ENCODE results near the gene CLMP. TPM values are rescaled to one million over a fixed set of nuclear protein-coding genes. Genes with fewer than 3 reads are reported as not detected.
A peak's percentile ranks its signal among the peaks of the same experiment; 100 is the strongest.
"Not testable (repeated sequence)": the region's sequence is repeated elsewhere in the genome, so short reads cannot be mapped to it uniquely, and the experiment has no call there.

Gene CLMP
- polyA plus RNA-seq, 3 donors from 2014 or later: 0.11 to 0.58 TPM; not detected in 1

DNA sequence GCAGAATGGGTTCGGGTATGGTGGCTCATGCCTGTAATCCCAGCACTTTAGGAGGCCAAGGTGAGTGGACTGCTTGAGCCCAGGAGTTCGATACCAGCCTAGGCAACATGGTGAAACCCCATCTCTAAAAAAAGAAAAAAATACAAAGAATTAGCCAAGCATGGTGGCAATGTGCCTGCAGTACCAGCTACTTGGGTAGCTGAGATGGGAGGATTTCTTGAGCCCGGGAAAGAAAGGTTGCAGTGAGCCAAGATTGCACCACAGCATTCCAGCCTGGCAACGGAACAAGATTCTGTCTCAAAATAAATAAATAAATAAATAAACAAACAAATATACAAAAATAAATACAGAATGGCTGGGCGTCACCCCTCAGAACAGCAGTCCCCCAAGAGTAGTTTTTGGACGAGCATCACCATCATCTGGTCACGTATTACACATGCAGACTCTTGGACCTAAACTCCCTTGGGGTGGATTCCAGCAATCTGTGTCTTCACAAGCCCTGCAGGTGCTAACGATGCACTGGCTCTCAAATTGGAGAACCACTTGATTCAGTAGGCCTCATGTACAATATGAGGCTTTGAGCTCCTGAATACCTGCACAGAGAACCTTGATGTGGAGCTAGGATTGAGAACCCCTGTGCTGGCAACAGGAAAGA lies 33.5 kb downstream of the CLMP start:
- no peak overlapping the region for H3K4me3 Mint-ChIP-seq
- H3K9me3 Mint-ChIP-seq: no peaks in the 10 kb centered on the region
- peaks cover 6 to 8% of the 10 kb centered on the region in 2 donors for H3K4me1 Mint-ChIP-seq
- peaks cover 0 to 2% (median 0%) of the 10 kb centered on the region in 3 donors for H3K27me3 Mint-ChIP-seq (ENCODE audit: low read depth in 3 of 3)
- no peak overlapping the region for H3K27ac Mint-ChIP-seq
- H3K36me3 Mint-ChIP-seq: no peaks in the 10 kb centered on the region
- no peak for DNase-seq

DNA sequence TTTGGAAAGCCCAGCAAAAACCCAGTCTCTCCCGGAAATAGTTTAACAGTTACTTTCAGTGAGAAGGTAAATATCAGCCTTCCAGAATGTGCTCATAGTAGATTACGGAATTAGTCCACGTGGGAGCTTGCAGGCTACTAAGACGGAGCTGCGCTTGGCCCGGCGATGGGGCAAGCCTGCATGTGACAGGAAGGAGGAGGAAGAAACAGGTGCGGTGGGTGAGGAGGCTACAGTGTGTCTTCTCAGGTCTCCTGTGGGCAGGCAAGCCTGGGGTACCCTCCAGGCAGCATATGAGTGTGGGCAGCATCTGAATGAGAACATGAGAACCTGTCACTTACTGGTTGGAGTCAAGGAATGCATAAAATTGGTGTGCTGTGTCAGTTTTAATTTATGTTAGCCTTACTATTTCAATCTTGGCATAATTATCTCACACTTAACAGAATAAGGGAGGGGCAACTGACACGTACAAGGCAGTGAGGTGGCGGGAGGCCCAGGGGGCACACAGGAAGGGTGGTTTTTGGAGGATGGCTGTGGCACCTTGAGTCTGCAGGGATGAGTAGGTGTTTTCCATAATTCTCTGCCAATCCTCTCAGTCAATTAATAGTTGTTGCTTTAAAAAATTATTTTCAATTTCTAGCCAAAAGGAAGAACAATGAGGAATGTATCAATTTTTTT lies 35.7 kb downstream of the CLMP start:
- DNase-seq: no peak
- Mint-ChIP-seq H3K4me1 (peaks cover 6 to 8% of the 10 kb centered on the region in 2 donors), H3K9me3 (peaks cover 0 to 5% (median 0%) of the 10 kb centered on the region in 6 donors), H3K27me3 (ENCODE audit: low read depth in 3 of 3) (peaks cover 0 to 2% (median 0%) of the 10 kb centered on the region in 3 donors), H3K27ac (peak overlapping the region in 1 of 6 donors; percentile 51), H3K36me3 (no peaks in the 10 kb centered on the region), H3K4me3 (no peak overlapping the region)

DNA sequence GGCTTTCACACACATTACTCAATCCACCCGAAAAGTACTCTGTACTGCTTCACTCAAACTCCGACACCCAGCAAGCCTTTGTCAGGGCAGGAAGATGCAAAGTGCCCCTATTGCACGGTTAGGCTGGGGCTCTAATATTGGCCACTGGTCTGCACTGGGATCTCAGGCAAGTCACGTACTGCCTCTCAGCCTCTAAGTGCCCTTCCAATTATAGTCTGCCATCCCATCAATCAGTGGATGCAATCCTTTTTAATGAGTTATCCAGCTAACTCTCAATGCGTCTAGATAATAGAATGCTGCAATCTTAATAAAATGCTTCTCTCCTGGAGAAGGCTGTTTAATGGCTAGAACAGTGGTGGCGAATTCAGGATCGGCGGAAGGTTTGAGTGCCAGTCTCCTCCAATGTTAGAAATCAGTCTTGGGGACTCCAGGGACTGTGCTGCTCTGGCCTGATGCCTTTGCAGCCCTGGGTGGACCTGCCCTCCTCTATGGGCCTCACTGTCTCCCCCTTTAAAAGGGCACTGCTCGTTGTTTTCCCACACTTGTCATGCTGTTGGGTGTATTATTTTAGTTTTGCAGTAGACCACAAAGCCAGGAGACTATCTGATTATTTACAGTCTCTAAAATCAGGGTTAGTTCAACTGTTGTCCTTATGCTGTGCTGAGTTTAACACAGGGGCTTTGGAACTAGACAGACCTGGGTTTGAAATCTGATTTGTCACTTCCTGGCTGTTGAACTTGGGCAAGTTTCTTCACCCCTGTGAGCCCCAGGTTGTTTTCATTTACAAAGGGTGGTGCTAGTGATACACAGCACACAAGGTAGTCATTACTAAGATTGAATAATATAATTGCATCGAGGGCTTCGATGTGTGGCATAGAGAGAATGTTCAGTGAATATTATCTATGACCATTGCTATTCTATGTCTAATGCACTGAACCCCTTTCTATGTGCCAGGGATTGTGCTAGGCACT lies 36.7 kb downstream of the CLMP start:
- Mint-ChIP-seq H3K4me1 (peaks cover 6 to 8% of the 10 kb centered on the region in 2 donors), H3K4me3 (no peak overlapping the region), H3K27me3 (ENCODE audit: low read depth in 3 of 3) (peaks cover 0 to 2% (median 2%) of the 10 kb centered on the region in 3 donors), H3K9me3 (peaks cover 0 to 5% (median 0%) of the 10 kb centered on the region in 6 donors), H3K36me3 (no peaks in the 10 kb centered on the region), H3K27ac (no peak overlapping the region)
- no peak for DNase-seq

DNA sequence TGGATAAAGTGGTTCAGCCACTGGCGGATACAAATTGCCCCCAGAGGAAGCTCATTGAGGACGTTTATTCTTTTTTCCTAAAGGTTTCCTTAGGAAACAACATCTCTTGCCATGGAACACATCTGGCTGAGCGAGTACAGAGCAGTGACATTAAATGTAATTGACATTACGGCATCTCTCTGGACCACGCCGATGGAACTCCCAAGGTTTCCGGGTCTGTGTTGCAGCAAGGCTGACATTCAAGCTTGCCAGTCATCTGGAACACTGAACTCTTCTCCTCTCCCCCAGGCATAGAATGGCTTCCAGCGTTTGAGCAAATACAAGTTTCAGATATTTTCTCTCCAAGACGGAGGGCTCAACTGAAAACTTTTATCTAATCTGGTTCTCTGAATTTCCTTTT lies 42.1 kb downstream of the CLMP start:
- Mint-ChIP-seq H3K9me3 (peaks cover 0 to 5% (median 0%) of the 10 kb centered on the region in 6 donors), H3K4me1 (no peaks in the 10 kb centered on the region), H3K27ac (no peak overlapping the region), H3K4me3 (no peak overlapping the region), H3K27me3 (ENCODE audit: low read depth in 3 of 3) (peaks cover 0 to 5% (median 2%) of the 10 kb centered on the region in 3 donors), H3K36me3 (no peaks in the 10 kb centered on the region)
- DNase-seq: no peak

DNA sequence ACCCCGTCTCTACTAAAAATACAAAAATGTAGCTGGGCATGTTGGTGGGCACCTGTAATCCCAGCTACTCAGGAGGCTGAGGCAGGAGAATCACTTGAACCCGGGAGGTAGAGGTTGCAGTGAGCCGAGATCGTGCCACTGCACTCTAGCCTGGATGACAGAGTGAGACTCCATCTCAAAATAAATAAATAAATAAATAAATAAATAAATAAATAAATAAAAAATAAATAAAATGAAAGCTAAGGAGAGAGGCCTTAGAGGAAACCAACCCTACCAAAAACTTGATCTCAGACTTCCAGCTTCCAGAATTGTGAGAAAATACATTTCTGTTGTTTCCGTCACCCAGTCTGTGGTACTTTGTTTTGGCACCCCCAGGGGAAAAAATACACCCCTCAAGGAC lies 42.7 kb downstream of the CLMP start:
- H3K4me1 Mint-ChIP-seq; H3K4me3 Mint-ChIP-seq; DNase-seq; H3K9me3 Mint-ChIP-seq; H3K27me3 Mint-ChIP-seq (ENCODE audit: low read depth in 3 of 3); H3K36me3 Mint-ChIP-seq; H3K27ac Mint-ChIP-seq: not testable (repeated sequence)

DNA sequence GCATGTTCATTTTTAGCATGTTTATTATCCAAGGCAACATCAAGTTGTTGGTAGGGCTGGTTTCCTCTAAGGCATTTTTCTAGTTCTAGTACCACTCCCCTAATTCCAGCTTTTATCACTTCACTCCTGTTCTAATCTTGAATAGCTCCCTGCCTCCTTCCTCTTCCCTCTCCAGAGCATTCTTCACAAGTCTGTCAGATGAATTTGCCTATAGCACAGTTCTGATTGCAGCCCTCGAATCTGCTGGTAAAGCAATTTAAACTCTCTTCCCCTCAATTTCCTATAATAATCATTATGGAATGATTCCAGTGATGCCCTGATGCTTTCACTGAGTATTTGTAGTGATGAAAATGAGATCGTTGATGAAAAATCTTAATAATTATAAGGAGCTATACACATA lies 43.3 kb downstream of the CLMP start:
- H3K4me3 Mint-ChIP-seq: no peak overlapping the region
- no peak overlapping the region for H3K27ac Mint-ChIP-seq
- peaks cover 0 to 5% (median 0%) of the 10 kb centered on the region in 6 donors for H3K9me3 Mint-ChIP-seq
- H3K4me1 Mint-ChIP-seq: no peaks in the 10 kb centered on the region
- DNase-seq: no peak
- peaks cover 2 to 5% (median 2%) of the 10 kb centered on the region in 3 donors for H3K27me3 Mint-ChIP-seq (ENCODE audit: low read depth in 3 of 3)
- H3K36me3 Mint-ChIP-seq: no peaks in the 10 kb centered on the region

DNA sequence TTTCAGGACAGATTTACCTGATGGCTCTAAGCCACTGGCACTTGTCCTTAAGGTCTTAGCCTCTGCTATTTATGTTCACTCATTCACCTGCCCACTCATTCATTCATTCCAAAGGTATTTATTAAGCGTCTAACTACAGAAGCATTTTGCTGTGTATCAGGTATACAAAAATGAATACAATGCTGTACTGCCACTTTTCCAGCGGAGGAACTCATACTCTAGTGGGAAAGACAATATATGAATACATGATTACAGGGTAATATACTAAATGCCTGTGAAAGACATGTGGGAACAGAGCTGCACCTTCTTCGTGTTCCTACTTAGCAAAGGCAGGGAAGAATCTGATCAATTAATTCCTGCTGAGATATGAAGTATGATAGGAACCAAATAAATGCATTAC lies 43.7 kb downstream of the CLMP start:
- peaks cover 2 to 8% (median 2%) of the 10 kb centered on the region in 3 donors for H3K27me3 Mint-ChIP-seq (ENCODE audit: low read depth in 3 of 3)
- H3K36me3 Mint-ChIP-seq: no peaks in the 10 kb centered on the region
- peaks cover 0 to 5% (median 0%) of the 10 kb centered on the region in 6 donors for H3K9me3 Mint-ChIP-seq
- no peak overlapping the region for H3K4me3 Mint-ChIP-seq
- no peak for DNase-seq
- no peaks in the 10 kb centered on the region for H3K4me1 Mint-ChIP-seq
- H3K27ac Mint-ChIP-seq: no peak overlapping the region

DNA sequence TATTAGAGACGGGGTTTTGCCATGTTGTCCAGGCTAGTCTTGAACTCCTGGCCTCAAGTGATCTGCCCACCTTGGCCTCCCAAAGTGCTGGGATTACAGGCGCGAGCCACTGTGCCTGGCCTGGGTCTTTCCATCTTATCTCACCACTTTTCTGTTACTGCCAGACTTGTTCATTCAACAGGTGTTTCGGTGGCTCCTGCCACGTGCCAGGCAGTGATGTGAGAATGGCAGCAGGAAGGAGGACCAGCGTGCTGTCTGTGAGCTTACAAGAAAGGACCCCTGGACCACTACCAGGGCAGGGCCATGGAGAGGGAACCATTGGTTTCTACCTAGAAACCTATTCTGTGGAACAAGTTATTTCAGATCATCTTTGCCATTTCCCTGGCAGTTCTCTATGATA lies 44.2 kb downstream of the CLMP start:
- no peak overlapping the region for H3K4me3 Mint-ChIP-seq
- DNase-seq: no peak
- peaks cover 0 to 3% (median 0%) of the 10 kb centered on the region in 6 donors for H3K9me3 Mint-ChIP-seq
- H3K27ac Mint-ChIP-seq: no peak overlapping the region
- peaks cover 2 to 9% (median 2%) of the 10 kb centered on the region in 3 donors for H3K27me3 Mint-ChIP-seq (ENCODE audit: low read depth in 3 of 3)
- no peaks in the 10 kb centered on the region for H3K4me1 Mint-ChIP-seq
- no peaks in the 10 kb centered on the region for H3K36me3 Mint-ChIP-seq

DNA sequence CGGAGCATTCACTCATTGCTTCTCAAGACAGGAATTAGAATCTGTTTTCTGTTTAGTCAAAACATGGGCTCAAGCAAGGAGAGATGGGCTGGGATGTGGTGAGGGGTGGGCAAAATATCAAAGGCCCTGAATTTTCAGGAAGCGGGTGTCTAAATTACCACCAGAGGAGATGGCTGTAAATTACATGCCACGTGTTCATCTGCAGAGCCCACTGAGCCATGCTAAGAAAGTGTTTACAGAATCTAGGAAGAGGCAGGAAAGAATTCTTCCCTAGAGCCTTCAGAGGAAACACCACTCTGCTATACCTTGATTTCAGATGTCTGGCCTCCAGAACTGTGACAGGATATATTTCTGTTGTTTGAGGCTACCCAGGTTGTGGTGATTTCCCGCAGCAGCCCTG lies 46.1 kb downstream of the CLMP start:
- Mint-ChIP-seq H3K36me3 (no peaks in the 10 kb centered on the region), H3K27me3 (ENCODE audit: low read depth in 3 of 3) (peaks cover under 1 to 9% (median 2%) of the 10 kb centered on the region in 3 donors), H3K9me3 (no peaks in the 10 kb centered on the region), H3K4me1 (no peaks in the 10 kb centered on the region), H3K4me3 (no peak overlapping the region), H3K27ac (no peak overlapping the region)
- no peak for DNase-seq

DNA sequence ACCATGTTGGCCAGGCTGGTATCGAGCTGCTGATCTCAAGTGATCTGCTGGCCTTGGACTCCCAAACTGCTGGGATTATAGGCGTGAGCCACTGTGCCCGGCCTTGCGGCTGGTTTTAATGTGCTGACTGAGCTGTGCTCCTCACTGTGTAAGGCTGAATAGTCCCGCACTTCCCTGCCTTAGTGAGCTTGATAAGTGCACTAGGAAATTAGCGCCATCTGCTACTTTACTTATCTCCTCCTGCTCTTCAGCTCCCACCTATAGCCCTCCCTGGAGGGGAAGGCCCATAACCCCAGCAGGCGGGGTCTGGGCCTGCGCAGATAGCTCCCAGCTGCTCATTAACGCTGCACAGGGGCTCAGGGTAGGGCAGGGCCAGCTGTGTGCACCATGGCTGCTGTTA lies 49.4 kb downstream of the CLMP start:
- DNase-seq: no peak
- H3K27me3 Mint-ChIP-seq (ENCODE audit: low read depth in 3 of 3): peaks cover 0 to 6% (median 5%) of the 10 kb centered on the region in 3 donors
- no peak overlapping the region for H3K27ac Mint-ChIP-seq
- no peaks in the 10 kb centered on the region for H3K36me3 Mint-ChIP-seq
- no peaks in the 10 kb centered on the region for H3K9me3 Mint-ChIP-seq
- no peaks in the 10 kb centered on the region for H3K4me1 Mint-ChIP-seq
- no peak overlapping the region for H3K4me3 Mint-ChIP-seq

DNA sequence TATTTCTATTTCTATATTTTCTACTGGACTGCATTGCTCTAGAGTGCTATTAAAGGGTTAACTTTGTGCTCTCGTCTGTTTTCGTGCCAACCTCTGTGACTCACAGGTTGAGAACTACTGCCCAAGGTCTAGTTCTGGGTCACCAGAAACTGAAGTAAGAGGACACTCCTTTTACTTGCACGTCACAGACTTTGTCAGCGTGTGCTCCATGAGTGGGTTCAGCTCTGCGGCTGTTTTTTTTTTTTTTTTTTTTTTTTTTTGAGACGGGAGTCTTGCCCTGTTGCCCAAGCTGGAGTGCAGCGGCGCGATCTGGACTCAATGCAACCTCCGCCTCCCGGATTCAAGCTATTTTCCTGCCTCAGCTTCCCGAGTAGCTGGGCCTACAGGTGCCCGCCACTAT lies 49.8 kb downstream of the CLMP start:
- H3K36me3 Mint-ChIP-seq: no peaks in the 10 kb centered on the region
- H3K4me3 Mint-ChIP-seq: no peak overlapping the region

DNA sequence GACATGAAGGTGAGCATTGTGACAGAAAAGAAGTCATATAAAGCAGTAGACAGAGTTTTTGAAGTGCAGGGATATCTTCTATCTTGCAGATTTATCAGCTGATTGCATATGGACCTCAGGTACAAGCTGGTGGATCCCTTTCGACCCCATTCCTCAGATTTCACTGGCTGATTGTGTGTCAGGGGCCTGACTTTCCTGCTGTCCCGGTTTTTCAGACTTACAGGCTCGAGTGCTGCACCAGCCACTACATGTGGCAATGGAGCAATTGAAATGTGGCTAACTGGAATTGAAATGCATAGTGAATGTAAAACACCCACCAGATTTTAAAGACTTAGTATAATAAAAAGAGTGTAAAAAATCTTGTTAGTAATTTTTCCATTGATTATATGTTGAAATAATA lies 50.3 kb downstream of the CLMP start:
- no peaks in the 10 kb centered on the region for H3K4me1 Mint-ChIP-seq
- no peak overlapping the region for H3K4me3 Mint-ChIP-seq
- no peaks in the 10 kb centered on the region for H3K9me3 Mint-ChIP-seq
- no peaks in the 10 kb centered on the region for H3K36me3 Mint-ChIP-seq
- H3K27me3 Mint-ChIP-seq (ENCODE audit: low read depth in 3 of 3): peaks cover 0 to 5% (median 3%) of the 10 kb centered on the region in 3 donors
- DNase-seq: no peak
- no peak overlapping the region for H3K27ac Mint-ChIP-seq

More for the DNA sequence above, 49.8 kb downstream of the CLMP start:
- Mint-ChIP-seq H3K9me3 (no peaks in the 10 kb centered on the region), H3K27me3 (ENCODE audit: low read depth in 3 of 3) (peaks cover 0 to 6% (median 5%) of the 10 kb centered on the region in 3 donors), H3K4me1 (no peaks in the 10 kb centered on the region), H3K27ac (no peak overlapping the region)
- DNase-seq: no peak

DNA sequence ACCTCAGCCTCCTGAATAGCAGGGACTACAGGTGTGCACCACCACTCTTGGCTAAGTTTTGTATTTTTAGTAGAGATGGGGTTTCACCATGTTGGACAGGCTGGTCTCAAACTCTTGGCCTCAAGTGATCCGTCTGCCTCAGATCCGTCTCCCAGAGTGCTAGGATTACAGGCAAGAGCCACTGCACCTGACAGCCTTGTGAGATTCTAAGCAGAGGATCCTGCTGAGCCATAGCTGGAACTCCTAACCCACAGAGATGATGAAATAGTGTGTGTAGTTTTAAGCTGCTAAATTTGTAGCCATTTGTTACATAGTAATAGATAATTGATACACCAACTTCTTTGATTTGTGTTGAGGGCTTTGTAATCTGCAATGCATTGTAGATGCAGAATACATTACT lies 51.1 kb downstream of the CLMP start:
- Mint-ChIP-seq H3K27me3 (ENCODE audit: low read depth in 3 of 3) (peaks cover 0 to 5% (median 3%) of the 10 kb centered on the region in 3 donors), H3K27ac (no peak overlapping the region), H3K9me3 (no peaks in the 10 kb centered on the region), H3K4me3 (no peak overlapping the region), H3K4me1 (no peaks in the 10 kb centered on the region), H3K36me3 (no peaks in the 10 kb centered on the region)
- no peak for DNase-seq

DNA sequence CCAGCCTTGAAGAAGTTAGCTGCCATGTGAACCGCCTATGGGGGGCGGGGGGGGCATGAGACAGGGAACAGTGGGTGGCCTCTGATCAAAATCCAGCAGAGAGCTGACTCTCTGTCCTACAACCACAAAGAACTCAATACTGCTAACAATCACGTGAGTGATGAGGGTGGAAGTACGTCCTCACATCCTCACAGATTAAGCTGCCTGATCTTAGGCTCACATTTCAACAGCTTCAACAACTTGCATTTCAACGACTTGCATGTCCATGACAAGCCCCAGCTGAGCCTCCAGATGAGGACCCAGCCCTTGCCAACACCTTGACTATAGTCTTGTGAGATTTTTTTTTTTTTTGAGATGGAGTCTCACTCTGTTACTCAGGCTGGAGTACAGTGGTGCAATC lies 51.6 kb downstream of the CLMP start:
- H3K4me1 Mint-ChIP-seq: no peaks in the 10 kb centered on the region
- no peaks in the 10 kb centered on the region for H3K36me3 Mint-ChIP-seq
- no peak overlapping the region for H3K4me3 Mint-ChIP-seq
- no peak overlapping the region for H3K27ac Mint-ChIP-seq
- H3K9me3 Mint-ChIP-seq: no peaks in the 10 kb centered on the region
- peaks cover 0 to 5% (median 3%) of the 10 kb centered on the region in 3 donors for H3K27me3 Mint-ChIP-seq (ENCODE audit: low read depth in 3 of 3)
- DNase-seq: no peak

Data from immature natural killer cell (primary cell).